Measurements from ENCODE around the gene S100A14. TPM values are rescaled to one million over a fixed set of nuclear protein-coding genes. Genes with fewer than 3 reads are reported as not detected.
A peak's percentile ranks its signal among the peaks of the same experiment; 100 is the strongest.

Gene S100A14
- total and polyA plus RNA-seq, 9 of the 15 experiments (the other 6 are each of a cell fraction or from before 2014, with no cell fraction given), result 0.10 to 0.64 (median 0.24) TPM; not detected in 3

GRCh38 chr1:153567621-153568366, 48.3 kb downstream of the S100A14 start:
- Histone ChIP-seq H3K27me3 (ENCODE audit: control insufficient read depth in 2 of 2, insufficient read depth in 2 of 2, low read length in 2 of 2) (no peaks in the 10 kb centered on the region), H3K9me1 (ENCODE audit: control insufficient read depth, insufficient read depth, low read length) (peaks cover 9% of the 10 kb centered on the region), H3K4me3 (no peak overlapping the region), H3K4me2 (ENCODE audit: insufficient read depth, low read length) (peak overlapping the region; percentile 75), H3K9ac (ENCODE audit: insufficient read depth in 1 of 2, low read depth in 2 of 2, low read length in 2 of 2) (peak overlapping the region; percentile 42 to 75; a peak in 2 of 4 replicates), H3K36me3 (ENCODE audit: control insufficient read depth, insufficient read depth, low read length) (no peaks in the 10 kb centered on the region), H4K20me1 (replicated peaks; ENCODE audit: control insufficient read depth, insufficient read depth, low read length) (no peaks in the 10 kb centered on the region), H3K4me1 (replicated peaks in 1 of 2; ENCODE audit: control insufficient read depth in 2 of 2, insufficient read depth in 2 of 2, low read length in 2 of 2) (peaks cover 38% of the 10 kb centered on the region in 2 experiments), H3K9me3 (replicated peaks; ENCODE audit: control insufficient read depth, insufficient read depth, low read depth, low read length) (no peaks in the 10 kb centered on the region), H3K79me2 (ENCODE audit: control insufficient read depth, insufficient read depth, low read length) (no peaks in the 10 kb centered on the region), H2AFZ (ENCODE audit: low read depth, low read length) (peak overlapping the region; percentile 98), H3K27ac (ENCODE audit: extremely low read depth, low read depth, low read length) (peak overlapping the region; percentile 53; the same call in 2 of the 3 replicates)
- in situ Hi-C loops (cut with MboI) (loop anchor here (5.0 to 10.0 kb wide), 2 partner anchors 35 to 53 kb away; no protein-coding TSS in a partner anchor), intact Hi-C loops (cut with micrococcal nuclease) (loop anchor here (1.0 to 5.0 kb wide), 6 partner anchors 29 to 215 kb away; partner anchors contain the start of gene S100A13)
- TF ChIP-seq MYNN (IDR thresholded peaks at IDR 0.05), result no peak
- no peak for TF ChIP-seq MYNN (CRISPR knock-in tag; IDR thresholded peaks at IDR 0.05)
- no peak for TF ChIP-seq MAZ (CRISPR knock-in tag; conservative IDR thresholded peaks at IDR 0.05 in 1 of 2, IDR thresholded peaks at IDR 0.05 in 1 of 2)
- no peak for TF ChIP-seq PPARD (CRISPR knock-in tag; IDR thresholded peaks at IDR 0.05)
- TF ChIP-seq JUN (IDR thresholded peaks at IDR 0.05; ENCODE audit: borderline replicate concordance, low read depth, low read length), result 0 out of 2 replicates have a peak, but pooled peaks have one; percentile 23
- no peak for TF ChIP-seq JUN (CRISPR knock-in tag; IDR thresholded peaks at IDR 0.05; ENCODE audit: borderline replicate concordance)
- no peak for TF ChIP-seq ZNF407 (IDR thresholded peaks at IDR 0.05; ENCODE audit: low read depth)
- no peak for TF ChIP-seq TEAD4 (IDR thresholded peaks at IDR 0.05; ENCODE audit: low read length)
- no peak for TF ChIP-seq TEAD4 (CRISPR knock-in tag; IDR thresholded peaks at IDR 0.05; ENCODE audit: borderline replicate concordance)
- no peak for TF ChIP-seq ZNF232 (CRISPR knock-in tag; IDR thresholded peaks at IDR 0.05)
- peak; percentile 64 for TF ChIP-seq ATF3 (IDR thresholded peaks at IDR 0.05)
- TF ChIP-seq ATF3 (CRISPR knock-in tag; conservative IDR thresholded peaks at IDR 0.05), result no peak
- BruUV-seq (replicated peaks), result no TSS peak
- FAIRE-seq, result no peak
- WGBS (ENCODE audit: insufficient coverage, low coverage, missing lambda C conversion rate), result 74% methylated on average over 22 of the region's 22 CpGs
- POLR2A ChIA-PET, result interaction anchor here (0.5 to 1.7 kb wide), 8 partner anchors 8 to 423 kb away, joined by 3 to 6 read pairs (median 4); partner anchors contain the start of genes CHTOP and RPS27
- DNase-seq (ENCODE audit: extremely low read depth in 1 of 4, low spot score in 3 of 4), result no peak
- CTCF ChIA-PET (ENCODE audit: low intra/inter-chr PET ratio), result interaction anchor here (1.2 to 5.0 kb wide), 3 partner anchors 35 to 212 kb away, joined by 3 to 58 read pairs (median 21); no protein-coding TSS in a partner anchor
- no peak for ATAC-seq

Measured in K562 (cell line).